Central memory CD4-positive, alpha-beta T cell (primary cell): ENCODE measurements around the gene HDAC4.

ENCODE experiments used
- DNase-seq: peaks from one replicate; pipeline ENCODE4 v3.0.0; 2022

The HDAC4 gene

DNA sequence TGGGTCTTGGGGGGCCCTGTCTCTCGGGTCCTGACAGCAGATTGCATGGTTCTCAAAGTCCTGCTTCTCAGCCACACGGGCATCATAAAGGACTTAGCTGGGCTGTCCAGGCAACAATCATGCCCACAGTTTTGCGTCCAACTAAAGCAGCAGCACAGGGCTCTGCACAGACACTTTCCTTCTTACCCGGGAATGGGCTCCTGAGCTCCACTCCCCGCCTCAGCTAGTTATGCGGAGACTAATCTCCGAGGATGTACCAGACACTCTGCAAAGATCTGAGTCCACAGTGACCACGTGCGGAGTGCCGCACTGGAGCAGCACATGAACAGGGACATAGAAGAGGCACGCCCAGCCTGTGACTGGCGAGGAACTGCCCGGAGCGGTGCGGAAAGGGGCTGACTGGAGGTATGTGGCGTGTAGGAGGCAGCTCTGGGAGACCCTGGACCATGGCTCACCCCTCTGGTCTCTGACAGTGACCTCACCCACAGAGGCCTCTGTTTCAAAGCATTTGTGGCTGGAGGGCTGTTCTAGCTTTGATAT, 270.0 kb downstream of the HDAC4 start:
- DNase-seq, result no peak

DNA sequence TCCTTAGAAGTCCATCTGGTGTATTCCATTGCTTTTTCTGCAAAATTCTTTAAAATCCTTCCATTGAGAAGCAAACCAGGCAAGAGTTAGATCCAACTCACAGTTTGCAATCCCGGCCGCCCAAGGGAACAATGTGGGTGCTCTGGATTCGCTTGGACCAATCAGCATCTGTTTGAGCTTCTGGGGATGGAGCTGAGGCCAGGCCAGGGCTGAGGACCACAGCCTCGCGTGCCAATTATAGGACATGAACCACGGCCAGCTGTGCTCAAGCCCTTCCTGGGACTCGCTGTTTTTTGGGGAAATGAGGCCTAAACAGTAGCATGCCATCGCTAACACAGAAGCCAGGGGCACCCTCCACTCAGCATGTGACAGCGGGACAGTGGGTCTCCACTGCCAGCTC, 270.8 kb downstream of the HDAC4 start:
- no peak for DNase-seq

GRCh38 chr2:239129147-239129920, 271.5 kb downstream of the HDAC4 start:
- DNase-seq, result no peak

DNA sequence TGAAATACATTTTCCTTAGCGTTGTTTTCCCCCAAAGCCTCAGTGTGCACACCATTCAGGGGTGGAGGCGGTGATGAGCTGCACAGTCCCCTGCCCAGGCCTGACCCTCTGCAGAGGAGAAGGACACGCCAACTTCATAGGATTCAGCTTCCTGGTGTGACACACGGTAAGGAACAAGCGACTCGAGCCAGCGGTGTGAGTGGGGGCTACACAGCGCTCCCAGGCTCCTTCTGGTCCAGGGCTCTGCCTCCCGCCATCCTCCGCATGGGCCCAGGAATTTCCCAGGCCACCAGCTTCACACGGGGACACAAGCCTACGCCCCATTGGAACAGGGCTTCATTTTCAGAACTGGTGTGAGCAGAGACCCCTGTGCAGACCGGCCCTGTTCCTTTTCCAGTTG, 272.1 kb downstream of the HDAC4 start:
- no peak for DNase-seq

DNA sequence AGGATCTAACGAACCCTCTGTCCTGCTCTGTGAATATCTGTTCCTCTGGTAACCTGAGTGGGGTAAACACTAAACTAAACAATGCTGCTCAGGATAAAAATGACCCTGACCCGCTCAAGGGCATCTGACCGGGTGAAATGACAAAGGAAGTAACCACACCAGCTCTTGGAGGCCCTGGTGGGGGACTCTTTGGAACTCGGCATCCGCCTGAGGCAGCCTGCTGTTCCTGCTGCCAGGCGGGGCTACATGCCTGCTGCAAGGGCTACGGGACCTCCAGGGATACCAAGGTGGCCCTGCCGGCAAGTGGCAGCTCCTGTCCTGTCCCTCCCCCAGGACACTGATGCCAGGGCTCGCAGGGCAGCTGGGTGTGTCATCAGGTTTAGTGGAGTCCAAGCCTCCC, 273.3 kb downstream of the HDAC4 start:
- no peak for DNase-seq

DNA sequence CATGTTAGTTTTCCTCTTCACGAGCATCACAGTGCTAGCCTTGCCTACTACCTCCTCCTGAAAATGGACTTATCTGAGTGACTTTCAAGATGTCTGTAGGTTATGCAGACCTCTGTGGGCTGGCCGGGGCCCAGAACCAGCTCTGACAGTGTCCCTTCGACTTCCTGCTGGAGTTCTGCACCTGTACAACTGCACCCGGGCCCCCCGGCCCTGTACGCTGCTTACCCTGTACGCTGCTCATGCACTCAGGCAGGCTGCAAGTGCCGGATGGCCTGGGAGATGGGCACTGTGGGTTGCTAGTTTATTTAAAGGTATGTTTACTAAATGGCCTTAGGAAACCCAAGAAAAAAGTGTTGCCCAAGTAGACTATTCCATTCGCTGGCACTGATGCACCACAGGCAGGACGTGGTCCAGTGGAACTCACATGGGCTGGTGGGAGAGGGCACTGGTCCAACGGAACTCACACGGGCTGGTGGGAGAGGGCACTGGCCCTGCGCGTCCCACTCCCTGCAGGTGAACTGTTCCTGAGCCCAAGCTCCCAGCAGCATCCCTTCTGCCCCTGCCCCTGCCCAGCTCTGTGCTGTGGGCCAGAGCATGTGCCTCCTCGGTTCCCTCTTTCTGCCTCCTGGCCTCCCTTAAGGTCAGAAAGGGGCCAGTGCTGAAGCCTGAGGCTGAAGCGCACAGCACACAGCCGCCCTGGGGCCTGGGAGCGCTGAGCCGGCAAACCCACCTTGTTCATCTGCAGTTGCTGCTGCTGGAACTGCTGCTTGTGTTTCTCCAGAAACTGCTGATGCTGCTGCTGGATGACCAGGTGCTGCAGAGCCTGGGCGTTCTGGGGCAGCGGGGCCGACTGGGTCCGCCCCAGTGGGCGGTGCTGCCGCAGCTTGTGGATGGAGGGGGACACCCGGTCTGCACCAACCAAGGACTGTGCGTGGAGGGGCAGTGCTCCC, 274.8 kb downstream of the HDAC4 start:
- no peak for DNase-seq

GRCh38 chr2:239124152-239124899, 276.5 kb downstream of the HDAC4 start:
- no peak for DNase-seq

GRCh38 chr2:239122421-239123110, 278.3 kb downstream of the HDAC4 start:
- DNase-seq, result no peak

- DNase-seq, result no peak
Observed at GRCh38 chr2:239121600-239122012, 279.2 kb downstream of the HDAC4 start.

DNA sequence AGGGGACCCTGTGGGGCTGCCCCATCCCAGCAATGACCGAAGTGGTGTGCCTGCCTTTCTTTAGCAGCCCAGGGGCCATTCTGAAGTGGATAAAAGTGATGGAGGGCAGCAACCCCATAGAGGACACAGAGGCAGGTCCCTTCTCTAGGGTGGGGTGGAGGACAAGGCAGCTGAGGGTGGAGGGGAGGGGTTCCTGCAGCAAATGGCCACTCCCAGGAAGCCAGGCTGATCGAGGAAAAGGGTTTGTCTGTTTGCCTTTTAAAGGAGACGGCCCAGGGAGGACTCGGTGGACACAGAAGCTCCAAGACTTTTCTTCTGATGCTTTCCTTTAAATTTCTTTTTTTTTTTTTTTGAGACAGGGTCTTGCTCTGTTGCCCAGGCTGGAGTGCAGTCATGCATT, 280.2 kb downstream of the HDAC4 start:
- no peak for DNase-seq

DNA sequence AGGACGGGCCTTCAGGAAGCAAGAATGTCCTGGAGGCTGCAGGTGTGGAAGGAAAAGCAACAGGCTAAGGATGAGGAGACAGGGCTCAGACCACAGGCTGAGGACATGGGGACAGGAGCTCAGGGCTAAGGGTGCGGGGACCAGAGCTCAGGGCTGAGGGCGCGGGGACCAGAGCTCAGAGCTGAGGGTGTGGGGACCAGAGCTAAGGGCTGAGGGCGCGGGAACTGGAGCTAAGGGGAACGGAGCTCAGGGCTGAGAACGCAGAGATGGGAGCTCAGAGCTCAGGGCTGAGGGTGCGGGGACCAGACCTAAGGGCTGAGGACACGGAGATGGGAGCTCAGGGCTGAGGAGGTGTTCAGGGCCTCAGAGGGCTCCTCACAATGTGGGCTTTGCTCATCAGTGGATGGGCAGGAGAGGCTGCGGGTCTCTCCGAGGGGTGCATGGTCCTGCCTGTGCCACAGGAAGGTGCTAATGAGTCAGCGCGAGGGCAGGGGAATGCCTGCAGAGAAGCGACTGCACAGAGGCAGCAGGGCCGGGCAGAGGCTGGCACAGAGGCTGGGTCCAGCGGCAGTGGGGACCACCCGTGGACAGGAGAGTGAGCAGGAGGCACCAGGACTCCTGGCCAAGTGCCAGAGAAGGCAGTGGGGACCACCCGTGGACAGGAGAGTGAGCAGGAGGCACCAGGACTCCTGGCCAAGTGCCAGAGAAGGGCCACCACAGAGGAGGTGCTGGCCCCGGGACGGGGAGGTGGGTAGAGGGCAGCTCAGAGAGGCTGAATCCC, 281.3 kb downstream of the HDAC4 start:
- no peak for DNase-seq

DNA sequence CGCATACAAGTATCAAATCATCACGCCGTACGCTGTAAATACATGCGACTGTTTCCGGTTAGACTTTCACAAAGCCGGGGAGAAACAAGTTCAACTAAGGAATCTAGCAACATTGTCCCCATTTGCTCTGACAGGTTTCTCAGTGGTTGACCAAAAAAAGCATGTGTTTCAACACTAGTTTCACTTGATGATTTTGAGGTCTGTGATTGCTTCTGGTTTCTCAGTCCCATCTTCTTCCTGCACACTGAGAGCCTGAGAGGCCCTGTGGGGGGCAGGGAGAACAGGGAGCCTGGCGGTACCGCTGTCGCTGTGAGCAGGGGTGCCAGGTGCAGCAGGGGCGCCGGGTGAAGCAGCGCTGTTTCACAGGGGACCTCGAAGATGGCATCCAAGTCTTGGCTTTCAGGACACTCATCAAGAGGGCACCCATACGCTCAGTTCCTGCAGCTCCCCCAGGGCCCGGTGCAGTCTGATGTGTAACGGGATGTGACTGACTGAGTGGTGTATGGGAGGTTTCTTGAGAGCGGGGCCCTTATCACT, 282.1 kb downstream of the HDAC4 start:
- no peak for DNase-seq

DNA sequence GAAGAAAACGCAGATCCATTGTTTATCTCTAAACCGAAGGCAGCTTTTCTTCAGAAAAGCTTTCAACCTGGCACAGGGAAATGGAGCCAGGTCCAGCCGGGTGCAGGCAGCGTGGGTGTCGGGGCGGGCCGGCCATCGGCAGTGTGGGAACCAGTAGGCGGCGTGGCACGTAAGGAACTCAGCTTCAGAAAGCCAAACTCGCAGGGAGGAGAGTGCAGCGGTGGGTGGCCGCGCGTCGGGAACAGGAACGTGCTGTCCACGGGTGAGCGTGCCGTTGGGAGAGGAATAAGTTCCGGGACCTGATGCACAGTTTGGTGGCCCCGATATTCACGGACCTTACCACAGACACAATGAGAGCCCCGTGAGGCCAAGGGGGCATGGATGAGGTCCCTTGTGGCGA, 282.6 kb downstream of the HDAC4 start:
- no peak for DNase-seq

DNA sequence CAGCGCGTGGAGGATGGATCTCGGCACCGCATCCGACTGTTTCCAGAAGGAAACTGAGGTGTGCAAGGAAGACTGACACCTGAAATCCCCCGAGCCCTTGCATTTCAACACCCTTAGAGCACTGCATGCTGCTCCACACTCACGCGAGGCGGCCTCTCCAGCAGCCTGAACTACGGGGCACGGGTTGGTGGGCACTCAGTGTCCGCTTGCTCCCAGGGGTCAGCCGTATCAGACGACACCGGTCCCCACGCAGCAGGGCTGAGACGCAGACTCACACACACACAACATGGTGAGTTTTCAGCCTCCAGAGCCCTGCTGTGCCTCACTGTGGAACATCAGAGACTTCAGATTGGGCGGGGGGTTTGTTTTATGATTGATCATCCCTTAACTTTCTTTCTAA, 283.0 kb downstream of the HDAC4 start:
- no peak for DNase-seq

DNA sequence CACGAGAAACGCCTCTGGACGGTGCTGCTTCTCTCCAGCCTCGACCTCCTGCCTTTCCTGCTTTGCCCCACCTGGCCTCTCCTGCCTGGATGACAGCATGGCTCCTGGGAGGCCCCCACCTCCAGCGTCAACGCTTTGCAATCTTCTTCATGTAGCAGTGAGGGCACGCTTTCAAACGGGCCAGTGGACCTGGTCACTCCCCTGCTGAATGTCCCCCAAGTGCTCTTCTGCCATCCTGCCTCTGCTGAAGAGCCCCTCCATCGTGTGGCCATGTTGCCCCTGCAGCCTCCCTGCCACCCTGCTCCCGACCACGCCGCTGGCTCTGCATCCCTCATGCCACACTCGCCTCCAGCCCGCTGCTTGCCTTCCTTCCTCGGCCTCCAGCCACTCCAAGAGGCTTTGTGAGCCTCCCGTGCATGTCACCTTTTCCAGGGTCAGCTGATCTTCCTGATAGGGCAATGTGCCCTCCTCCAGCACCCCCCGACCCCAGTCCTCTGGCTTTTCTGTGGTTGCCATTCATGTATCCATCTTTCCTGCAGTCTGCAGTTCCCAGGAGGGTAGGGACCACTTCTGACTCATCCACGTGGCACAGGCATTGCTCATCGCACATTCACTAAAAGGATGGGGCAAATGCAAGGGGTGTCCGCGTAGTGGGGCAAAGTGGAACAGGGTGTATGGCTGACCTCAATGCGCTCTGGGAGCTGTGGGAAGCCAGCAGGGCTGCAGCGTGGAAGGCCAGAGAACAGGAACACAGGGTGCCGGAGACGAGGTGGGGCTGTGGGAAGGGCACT, 284.2 kb downstream of the HDAC4 start:
- DNase-seq, result no peak

DNA sequence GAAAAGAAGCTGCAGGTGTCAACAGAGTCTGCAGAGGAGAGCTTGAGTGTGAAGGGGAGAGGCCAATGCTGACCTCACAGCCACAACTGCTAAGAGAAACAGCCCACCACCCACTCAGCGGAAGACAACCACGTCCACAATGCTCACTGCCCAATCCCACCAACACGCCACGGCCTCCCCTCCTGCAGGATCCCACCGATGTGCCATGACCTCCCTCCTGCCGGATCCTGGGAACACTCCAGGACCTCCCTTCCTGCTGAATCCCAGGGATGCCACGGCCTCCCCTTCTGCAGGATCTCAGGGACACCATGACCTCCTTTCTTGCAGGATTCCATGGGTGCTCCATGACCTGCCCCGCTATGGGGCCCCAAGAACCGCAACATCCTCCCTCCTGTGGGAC, 285.2 kb downstream of the HDAC4 start:
- no peak for DNase-seq

- no peak for DNase-seq
Observed at GRCh38 chr2:239114616-239115265, 286.1 kb downstream of the HDAC4 start.

DNA sequence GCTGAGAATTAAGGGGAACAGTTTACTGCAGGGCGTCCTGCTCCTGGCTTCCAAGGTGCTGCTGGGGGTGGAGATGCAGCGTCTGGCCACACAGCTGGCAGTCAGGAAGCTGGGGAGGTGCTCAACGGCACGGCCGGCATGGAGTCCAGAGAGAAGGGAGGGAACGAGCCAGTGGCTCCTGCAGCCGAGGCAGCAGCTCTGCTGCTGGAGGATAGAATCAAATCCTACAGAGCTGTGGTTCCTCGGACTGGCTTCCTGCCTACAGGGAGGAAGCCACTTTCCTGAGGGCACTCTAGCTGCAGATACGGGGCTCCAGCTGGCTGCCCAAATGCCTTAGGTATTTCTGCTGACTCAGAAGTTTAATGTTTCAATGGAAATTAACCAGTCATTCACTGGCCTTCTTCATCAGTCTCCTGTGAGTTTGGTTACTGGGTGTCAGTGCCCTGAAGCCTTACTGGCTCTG, 286.7 kb downstream of the HDAC4 start:
- DNase-seq, result no peak

DNA sequence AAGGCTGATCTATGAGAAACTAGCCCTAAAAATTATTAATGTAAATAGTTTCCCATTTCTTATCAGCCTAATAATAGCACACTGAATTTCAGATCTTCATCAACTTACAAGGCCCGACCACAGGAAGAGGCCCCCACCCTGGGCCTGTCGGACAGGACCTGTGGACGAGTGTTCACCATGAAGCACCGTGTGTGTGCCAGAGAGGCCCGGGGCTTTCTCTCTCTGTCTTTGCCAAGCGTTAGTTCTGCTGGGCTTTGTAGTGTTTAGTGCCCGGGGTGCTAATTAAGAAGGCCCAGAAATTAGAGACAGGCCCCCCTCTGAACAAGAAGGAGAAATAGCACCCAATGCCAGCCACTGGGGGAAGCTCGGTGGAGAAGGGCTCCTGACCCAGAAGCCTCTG, 287.2 kb downstream of the HDAC4 start:
- DNase-seq, result no peak

GRCh38 chr2:239113171-239113570, 287.6 kb downstream of the HDAC4 start:
- no peak for DNase-seq
